GM23338 (cell line): ENCODE measurements around the gene SARS1. TPM values are rescaled to one million over a fixed set of nuclear protein-coding genes. Genes with fewer than 3 reads are reported as not detected.

Experiments used
- ATAC-seq: fragments of 200-7000 bp; cut with Tn5 transposase; 3 replicates; pipeline ENCODE4 v1.9.1; 2020
- DNase-seq: peaks from one replicate; pipeline ENCODE4 v3.0.0-alpha.2; 2015; ENCODE audit warnings: low spot score
- H2AFZ ChIP-seq: fragments of 200-600 bp; sonication (generic); 2 replicates; pipeline ENCODE4 v1.8.0; 2016; ENCODE audit warnings: antibody characterized with exemption, mild to moderate bottlenecking, moderate library complexity
- H3F3A ChIP-seq: fragments of 200-600 bp; sonication (generic); replicated peaks from 2 replicates; pipeline ENCODE4 v1.8.0; 2017; ENCODE audit warnings: antibody characterized with exemption, mixed run types, low read depth
- H3K27ac ChIP-seq: fragments of 200-600 bp; sonication (generic); 2 replicates; pipeline ENCODE4 v1.6.1; 2016; ENCODE audit warnings: low read depth
- H3K27me3 ChIP-seq: fragments of 200-600 bp; sonication (generic); 2 replicates; pipeline ENCODE4 v1.8.0; 2016; ENCODE audit warnings: mild to moderate bottlenecking, mixed run types, moderate library complexity; ENCODE audit not compliant: insufficient read depth
- H3K36me3 ChIP-seq: fragments of 200-600 bp; sonication (generic); 2 replicates; pipeline ENCODE4 v1.8.0; 2016; ENCODE audit warnings: mild to moderate bottlenecking; ENCODE audit not compliant: insufficient read depth
- H3K4me1 ChIP-seq: fragments of 200-600 bp; sonication (generic); 2 replicates; pipeline ENCODE4 v1.8.0; 2016; ENCODE audit warnings: mild to moderate bottlenecking, moderate library complexity; ENCODE audit not compliant: insufficient read depth
- H3K4me2 ChIP-seq: fragments of 200-600 bp; sonication (generic); 2 replicates; pipeline ENCODE4 v1.7.1; 2017; ENCODE audit warnings: mixed run types
- H3K4me3 ChIP-seq: fragments of 200-600 bp; sonication (generic); 2 replicates; pipeline ENCODE4 v1.6.1; 2016; ENCODE audit warnings: mixed run types
- H3K79me2 ChIP-seq: fragments of 200-600 bp; sonication (generic); replicated peaks from 2 replicates; pipeline ENCODE4 v1.8.0; 2017; ENCODE audit warnings: mild to moderate bottlenecking; ENCODE audit not compliant: insufficient read depth
- H3K9me2 ChIP-seq: fragments of 200-600 bp; sonication (generic); 2 replicates; pipeline ENCODE4 v1.8.0; 2017; ENCODE audit not compliant: insufficient read depth
- H4K20me1 ChIP-seq: fragments of 200-600 bp; sonication (generic); replicated peaks from 2 replicates; pipeline ENCODE4 v1.8.0; 2017; ENCODE audit warnings: mild to moderate bottlenecking; ENCODE audit not compliant: insufficient read depth
- H3K27ac Mint-ChIP-seq: 2 replicates; pipeline ENCODE4 v1.8.0; 2020; ENCODE audit warnings: inconsistent platforms, mild to moderate bottlenecking, moderate library complexity, mixed read lengths
- H3K27me3 Mint-ChIP-seq: 3 replicates; pipeline ENCODE4 v1.8.0; 2022; ENCODE audit warnings: low read depth, mild to moderate bottlenecking, moderate library complexity, mixed read lengths, inconsistent platforms; ENCODE audit not compliant: insufficient read depth, poor library complexity
- H3K36me3 Mint-ChIP-seq: 3 replicates; pipeline ENCODE4 v1.8.0; 2021; ENCODE audit warnings: low read depth, mild to moderate bottlenecking, inconsistent platforms, moderate library complexity, mixed read lengths
- H3K4me1 Mint-ChIP-seq: 3 replicates; pipeline ENCODE4 v1.8.0; 2020; ENCODE audit warnings: mild to moderate bottlenecking, inconsistent platforms, mixed read lengths
- H3K4me3 Mint-ChIP-seq: 3 replicates; pipeline ENCODE4 v1.8.0; 2021; ENCODE audit warnings: moderate library complexity, mild to moderate bottlenecking, inconsistent platforms, mixed read lengths
- H3K9me3 Mint-ChIP-seq: 3 replicates; pipeline ENCODE4 v1.8.0; 2020; ENCODE audit warnings: moderate library complexity, mild to moderate bottlenecking, inconsistent platforms, mixed read lengths
- CREB1 ChIP-seq: fragments of 250-450 bp; sonication (Bioruptor Pico); IDR thresholded peaks from 2 replicates; pipeline ENCODE4 v1.5.0; 2020; ENCODE audit warnings: low read depth, mild to moderate bottlenecking, moderate library complexity
- CTCF ChIP-seq, 2 experiments: fragments of 200-600 bp in 1 of 2; sonication (generic) in 1 of 2; conservative IDR thresholded peaks; 2 replicates each; pipeline versions ENCODE4 v1.5.1 to v1.6.1; 2016 to 2017; ENCODE audit warnings: antibody characterized with exemption in 2 of 2, low read depth in 2 of 2, mild to moderate bottlenecking in 2 of 2, moderate library complexity in 1 of 2
- EZH2 ChIP-seq: fragments of 200-600 bp; sonication (generic); IDR thresholded peaks from one replicate; pipeline ENCODE4 v1.8.0; 2017; ENCODE audit warnings: antibody characterized with exemption, mild to moderate bottlenecking, low read depth; ENCODE audit not compliant: unreplicated experiment
- EZH2phosphoT487 ChIP-seq: fragments of 200-600 bp; sonication (generic); IDR thresholded peaks from one replicate; pipeline ENCODE4 v1.8.1; 2018; ENCODE audit warnings: antibody characterized with exemption; ENCODE audit not compliant: unreplicated experiment
- JUNB ChIP-seq: IDR thresholded peaks from one replicate; pipeline ENCODE4 v1.6.1; 2016; ENCODE audit warnings: antibody characterized with exemption; ENCODE audit not compliant: unreplicated experiment
- POLR2AphosphoS5 ChIP-seq: IDR thresholded peaks from 2 replicates; pipeline ENCODE4 v1.6.1; 2016; ENCODE audit warnings: antibody characterized with exemption, low read depth
- STAT1 ChIP-seq: IDR thresholded peaks from one replicate; pipeline ENCODE4 v1.6.1; 2016; ENCODE audit warnings: antibody characterized with exemption; ENCODE audit not compliant: unreplicated experiment
- ZNF114 ChIP-seq: fragments of 250-450 bp; sonication (Bioruptor Pico); IDR thresholded peaks from 2 replicates; pipeline ENCODE4 v1.5.0; 2020; ENCODE audit warnings: mild to moderate bottlenecking, moderate library complexity
- ZNF331 ChIP-seq: fragments of 250-450 bp; sonication (Bioruptor Pico); IDR thresholded peaks from 2 replicates; pipeline ENCODE4 v1.5.0; 2020; ENCODE audit warnings: low read depth, mild to moderate bottlenecking, moderate library complexity
- polyA plus RNA-seq: library from polyadenylated mRNA; unstranded; fragments of >200 nt; fragmentation: Nextera tagmentation; extraction: Ambion mirVana; gene quantifications from 2 replicates; pipeline ENCODE4 v1.2.1, GENCODE V29; 2016
- total RNA-seq: library from RNA; depleted of rRNA; stranded (reverse); fragments of >200 nt; shearing (Covaris generic); gene quantifications from 2 replicates; pipeline ENCODE4 v1.2.3, GENCODE V29; 2014
- TF ChIP-seq, protein P1 (sequence below): IDR thresholded peaks from 2 replicates; pipeline ENCODE4 v1.6.1; 2016; ENCODE audit warnings: antibody characterized with exemption
- TF ChIP-seq, protein P2 (sequence below): fragments of 250-450 bp; sonication (Bioruptor Pico); IDR thresholded peaks from 2 replicates; pipeline ENCODE4 v1.5.0; 2020; ENCODE audit warnings: mild to moderate bottlenecking, moderate library complexity

SARS1 gene
- total and polyA plus RNA-seq, 2 experiments from 2014 or later, result 141 to 166 TPM

DNA sequence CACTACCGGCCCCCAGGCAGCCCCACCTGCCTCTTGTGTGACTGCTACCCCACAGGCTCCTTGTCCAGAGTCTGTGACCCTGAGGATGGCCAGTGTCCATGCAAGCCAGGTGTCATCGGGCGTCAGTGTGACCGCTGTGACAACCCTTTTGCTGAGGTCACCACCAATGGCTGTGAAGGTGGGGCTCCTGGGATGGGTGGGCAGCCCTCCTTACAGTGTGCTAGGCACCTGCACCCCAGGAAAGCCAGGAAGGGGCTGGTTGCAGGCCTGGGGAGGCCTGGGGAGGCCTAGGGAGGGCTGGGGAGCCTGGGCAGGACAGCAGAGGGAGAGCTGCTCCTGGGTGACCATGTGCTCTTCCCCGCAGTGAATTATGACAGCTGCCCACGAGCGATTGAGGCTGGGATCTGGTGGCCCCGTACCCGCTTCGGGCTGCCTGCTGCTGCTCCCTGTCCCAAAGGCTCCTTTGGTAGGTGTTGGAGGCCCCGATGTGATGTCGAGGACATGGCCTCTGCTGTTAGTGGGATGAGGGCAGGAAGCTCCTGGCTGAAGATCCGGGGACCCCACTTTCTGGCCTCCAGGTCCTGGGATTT, 52.1 kb downstream of the SARS1 start (continued):
- no peak for TF ChIP-seq CTCF (conservative IDR thresholded peaks at IDR 0.05; ENCODE audit: low read depth in 2 of 2)
- TF ChIP-seq STAT1, result no peak
- no peak for TF ChIP-seq JUNB

GRCh38 chr1:109266965-109267364, 53.2 kb downstream of the SARS1 start:
- H4K20me1 ChIP-seq, result no peaks in the 10 kb centered on the region
- 0 out of 2 replicates have a peak, but pooled peaks cover 5% of the 10 kb centered on the region for H3F3A ChIP-seq
- H2AFZ ChIP-seq, result no peak overlapping the region
- H3K36me3 Mint-ChIP-seq, result peaks cover 19% of the 10 kb centered on the region
- peaks cover 3% of the 10 kb centered on the region; the same call in 1 of the 3 replicates for H3K4me1 Mint-ChIP-seq
- H3K36me3 ChIP-seq, result no peaks in the 10 kb centered on the region
- H3K9me3 Mint-ChIP-seq, result no peaks in the 10 kb centered on the region; the same call in 1 of the 3 replicates
- no peak overlapping the region for H3K27ac Mint-ChIP-seq
- H3K27ac ChIP-seq, result no peak overlapping the region
- H3K27me3 ChIP-seq, result no peaks in the 10 kb centered on the region
- H3K4me3 ChIP-seq, result no peak overlapping the region
- ATAC-seq (no peak), DNase-seq (no peak)
- H3K4me3 Mint-ChIP-seq, result no peak overlapping the region
- H3K9me2 ChIP-seq, result no peaks in the 10 kb centered on the region
- no peaks in the 10 kb centered on the region for H3K79me2 ChIP-seq
- H3K4me1 ChIP-seq, result no peaks in the 10 kb centered on the region
- H3K4me2 ChIP-seq, result no peak overlapping the region
- H3K27me3 Mint-ChIP-seq, result peaks cover 12% of the 10 kb centered on the region
- TF ChIP-seq POLR2AphosphoS5 (no peak), ZNF114 (no peak), STAT1 (no peak), JUNB (no peak), EZH2 (no peak), ZNF331 (CRISPR knock-in tag) (no peak), CTCF (conservative IDR thresholded peaks at IDR 0.05; ENCODE audit: low read depth in 2 of 2) (no peak), CREB1 (CRISPR knock-in tag) (no peak), EZH2phosphoT487 (no peak)
- TF ChIP-seq, protein P1, sequence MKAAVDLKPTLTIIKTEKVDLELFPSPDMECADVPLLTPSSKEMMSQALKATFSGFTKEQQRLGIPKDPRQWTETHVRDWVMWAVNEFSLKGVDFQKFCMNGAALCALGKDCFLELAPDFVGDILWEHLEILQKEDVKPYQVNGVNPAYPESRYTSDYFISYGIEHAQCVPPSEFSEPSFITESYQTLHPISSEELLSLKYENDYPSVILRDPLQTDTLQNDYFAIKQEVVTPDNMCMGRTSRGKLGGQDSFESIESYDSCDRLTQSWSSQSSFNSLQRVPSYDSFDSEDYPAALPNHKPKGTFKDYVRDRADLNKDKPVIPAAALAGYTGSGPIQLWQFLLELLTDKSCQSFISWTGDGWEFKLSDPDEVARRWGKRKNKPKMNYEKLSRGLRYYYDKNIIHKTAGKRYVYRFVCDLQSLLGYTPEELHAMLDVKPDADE, result no peak
- TF ChIP-seq, protein P2, sequence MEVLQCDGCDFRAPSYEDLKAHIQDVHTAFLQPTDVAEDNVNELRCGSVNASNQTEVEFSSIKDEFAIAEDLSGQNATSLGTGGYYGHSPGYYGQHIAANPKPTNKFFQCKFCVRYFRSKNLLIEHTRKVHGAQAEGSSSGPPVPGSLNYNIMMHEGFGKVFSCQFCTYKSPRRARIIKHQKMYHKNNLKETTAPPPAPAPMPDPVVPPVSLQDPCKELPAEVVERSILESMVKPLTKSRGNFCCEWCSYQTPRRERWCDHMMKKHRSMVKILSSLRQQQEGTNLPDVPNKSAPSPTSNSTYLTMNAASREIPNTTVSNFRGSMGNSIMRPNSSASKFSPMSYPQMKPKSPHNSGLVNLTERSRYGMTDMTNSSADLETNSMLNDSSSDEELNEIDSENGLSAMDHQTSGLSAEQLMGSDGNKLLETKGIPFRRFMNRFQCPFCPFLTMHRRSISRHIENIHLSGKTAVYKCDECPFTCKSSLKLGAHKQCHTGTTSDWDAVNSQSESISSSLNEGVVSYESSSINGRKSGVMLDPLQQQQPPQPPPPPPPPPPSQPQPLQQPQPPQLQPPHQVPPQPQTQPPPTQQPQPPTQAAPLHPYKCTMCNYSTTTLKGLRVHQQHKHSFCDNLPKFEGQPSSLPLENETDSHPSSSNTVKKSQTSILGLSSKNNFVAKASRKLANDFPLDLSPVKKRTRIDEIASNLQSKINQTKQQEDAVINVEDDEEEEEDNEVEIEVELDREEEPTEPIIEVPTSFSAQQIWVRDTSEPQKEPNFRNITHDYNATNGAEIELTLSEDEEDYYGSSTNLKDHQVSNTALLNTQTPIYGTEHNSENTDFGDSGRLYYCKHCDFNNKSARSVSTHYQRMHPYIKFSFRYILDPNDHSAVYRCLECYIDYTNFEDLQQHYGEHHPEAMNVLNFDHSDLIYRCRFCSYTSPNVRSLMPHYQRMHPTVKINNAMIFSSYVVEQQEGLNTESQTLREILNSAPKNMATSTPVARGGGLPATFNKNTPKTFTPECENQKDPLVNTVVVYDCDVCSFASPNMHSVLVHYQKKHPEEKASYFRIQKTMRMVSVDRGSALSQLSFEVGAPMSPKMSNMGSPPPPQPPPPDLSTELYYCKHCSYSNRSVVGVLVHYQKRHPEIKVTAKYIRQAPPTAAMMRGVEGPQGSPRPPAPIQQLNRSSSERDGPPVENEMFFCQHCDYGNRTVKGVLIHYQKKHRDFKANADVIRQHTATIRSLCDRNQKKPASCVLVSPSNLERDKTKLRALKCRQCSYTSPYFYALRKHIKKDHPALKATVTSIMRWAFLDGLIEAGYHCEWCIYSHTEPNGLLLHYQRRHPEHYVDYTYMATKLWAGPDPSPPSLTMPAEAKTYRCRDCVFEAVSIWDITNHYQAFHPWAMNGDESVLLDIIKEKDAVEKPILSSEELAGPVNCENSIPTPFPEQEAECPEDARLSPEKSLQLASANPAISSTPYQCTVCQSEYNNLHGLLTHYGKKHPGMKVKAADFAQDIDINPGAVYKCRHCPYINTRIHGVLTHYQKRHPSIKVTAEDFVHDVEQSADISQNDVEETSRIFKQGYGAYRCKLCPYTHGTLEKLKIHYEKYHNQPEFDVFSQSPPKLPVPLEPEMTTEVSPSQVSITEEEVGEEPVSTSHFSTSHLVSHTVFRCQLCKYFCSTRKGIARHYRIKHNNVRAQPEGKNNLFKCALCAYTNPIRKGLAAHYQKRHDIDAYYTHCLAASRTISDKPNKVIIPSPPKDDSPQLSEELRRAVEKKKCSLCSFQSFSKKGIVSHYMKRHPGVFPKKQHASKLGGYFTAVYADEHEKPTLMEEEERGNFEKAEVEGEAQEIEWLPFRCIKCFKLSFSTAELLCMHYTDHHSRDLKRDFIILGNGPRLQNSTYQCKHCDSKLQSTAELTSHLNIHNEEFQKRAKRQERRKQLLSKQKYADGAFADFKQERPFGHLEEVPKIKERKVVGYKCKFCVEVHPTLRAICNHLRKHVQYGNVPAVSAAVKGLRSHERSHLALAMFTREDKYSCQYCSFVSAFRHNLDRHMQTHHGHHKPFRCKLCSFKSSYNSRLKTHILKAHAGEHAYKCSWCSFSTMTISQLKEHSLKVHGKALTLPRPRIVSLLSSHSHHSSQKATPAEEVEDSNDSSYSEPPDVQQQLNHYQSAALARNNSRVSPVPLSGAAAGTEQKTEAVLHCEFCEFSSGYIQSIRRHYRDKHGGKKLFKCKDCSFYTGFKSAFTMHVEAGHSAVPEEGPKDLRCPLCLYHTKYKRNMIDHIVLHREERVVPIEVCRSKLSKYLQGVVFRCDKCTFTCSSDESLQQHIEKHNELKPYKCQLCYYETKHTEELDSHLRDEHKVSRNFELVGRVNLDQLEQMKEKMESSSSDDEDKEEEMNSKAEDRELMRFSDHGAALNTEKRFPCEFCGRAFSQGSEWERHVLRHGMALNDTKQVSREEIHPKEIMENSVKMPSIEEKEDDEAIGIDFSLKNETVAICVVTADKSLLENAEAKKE (CRISPR knock-in tag), result no peak
